Measurements from ENCODE around the gene AKAP5.

The AKAP5 gene

DNA sequence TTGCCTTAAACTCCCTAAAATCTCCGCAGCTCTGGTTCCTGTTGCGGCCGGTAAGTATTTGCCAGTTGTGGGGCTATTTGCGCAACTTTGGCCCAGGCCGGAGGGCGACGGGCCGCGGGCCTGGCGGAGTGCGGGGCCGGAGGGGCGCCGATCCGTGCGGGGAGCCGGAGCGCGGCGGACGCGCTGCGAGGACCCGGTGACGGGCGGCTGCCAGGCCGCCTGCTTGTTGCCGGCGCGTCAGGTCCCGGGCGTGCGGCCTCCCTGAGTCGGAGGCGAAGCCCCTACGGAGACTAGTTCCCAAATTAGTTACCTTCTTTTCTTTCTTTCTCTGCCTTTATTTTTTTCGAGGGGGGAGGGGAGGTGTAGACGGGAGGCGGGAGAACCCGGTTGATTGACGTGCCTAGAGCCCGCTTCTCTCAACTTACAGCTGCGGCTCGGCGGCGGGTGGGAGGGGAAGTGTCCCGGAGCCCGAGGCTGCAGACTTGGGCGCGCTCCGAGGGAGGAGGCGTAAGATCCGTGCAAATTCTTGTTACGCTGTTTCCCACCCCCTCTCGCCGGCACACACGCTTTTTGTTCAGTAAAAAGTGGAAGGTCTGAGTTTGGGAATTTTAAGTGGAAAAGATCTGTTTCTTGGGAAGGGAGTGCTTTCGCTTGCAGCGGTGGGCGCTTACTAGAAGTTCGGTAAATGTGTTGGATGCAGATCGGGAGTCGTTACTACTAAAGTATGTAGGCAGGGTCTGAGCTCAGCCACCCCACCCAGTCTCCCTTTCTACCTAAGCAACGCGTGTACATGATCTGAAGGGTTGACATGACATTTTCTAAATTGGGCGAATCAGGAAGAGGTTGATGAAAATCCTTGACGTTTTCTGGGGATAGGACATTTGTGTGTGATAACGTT is 39.8 kb downstream of the AKAP5 start:
- TF ChIP-seq ARNT (IDR thresholded peaks at IDR 0.05) (0 out of 2 replicates have a peak, but pooled peaks have one; percentile 2), FOXK2 (IDR thresholded peaks at IDR 0.05) (no peak), FOXM1 (IDR thresholded peaks at IDR 0.05; ENCODE audit: borderline replicate concordance) (0 out of 2 replicates have a peak, but pooled peaks have one; percentile 13), ZNF384 (IDR thresholded peaks at IDR 0.05) (peak; percentile 63), HDGF (IDR thresholded peaks at IDR 0.05; ENCODE audit: borderline replicate concordance) (no peak), LEF1 (IDR thresholded peaks at IDR 0.05; ENCODE audit: borderline replicate concordance) (peak; percentile 84), SP1 (IDR thresholded peaks at IDR 0.05) (no peak), ELF4 (IDR thresholded peaks at IDR 0.05) (no peak), PKNOX1 (IDR thresholded peaks at IDR 0.05) (peak; percentile 99), L3MBTL2 (conservative IDR thresholded peaks at IDR 0.05) (peak; percentile 62)
- ChIA-PET CTCF (interaction anchor here (0.6 to 0.9 kb wide), 3 partner anchors 11 to 539 kb away, joined by 3 to 4 read pairs (median 3); no protein-coding TSS in a partner anchor), POLR2A (interaction anchor here (0.6 to 2.2 kb wide), 25 partner anchors 10 to 260 kb away, joined by 3 to 8 read pairs (median 3); partner anchors contain the start of gene HSPA2)
- DNase-seq (ENCODE audit: extremely low spot score): peak; percentile 75

DNA sequence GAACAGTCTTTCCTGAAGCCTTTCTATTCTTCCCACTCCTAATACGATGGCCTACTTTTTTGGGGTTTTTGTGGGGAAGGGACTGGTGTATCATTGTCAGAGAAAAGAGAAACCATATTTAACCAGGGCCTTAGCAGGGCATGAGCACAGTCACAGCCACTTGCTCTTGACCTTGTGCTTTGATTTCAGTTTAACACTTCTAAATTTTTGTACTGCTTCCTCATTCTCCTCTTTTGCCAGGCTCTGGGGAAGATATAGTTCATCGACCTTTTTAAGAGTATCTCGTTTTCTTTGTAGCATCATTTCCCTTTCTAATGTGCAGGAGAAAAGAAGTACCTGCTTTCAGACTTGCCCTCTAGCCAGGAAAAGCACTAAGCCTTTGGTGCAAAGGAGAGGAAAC is 41.4 kb downstream of the AKAP5 start:
- no peak for TF ChIP-seq HDGF (IDR thresholded peaks at IDR 0.05; ENCODE audit: borderline replicate concordance)
- no peak for TF ChIP-seq BHLHE40 (IDR thresholded peaks at IDR 0.05; ENCODE audit: borderline replicate concordance)
- no peak for TF ChIP-seq LEF1 (IDR thresholded peaks at IDR 0.05; ENCODE audit: borderline replicate concordance)
- no peak for TF ChIP-seq PKNOX1 (IDR thresholded peaks at IDR 0.05)
- TF ChIP-seq ELF4 (IDR thresholded peaks at IDR 0.05): no peak
- no peak for TF ChIP-seq ARNT (IDR thresholded peaks at IDR 0.05)
- no peak for TF ChIP-seq FOXA1 (IDR thresholded peaks at IDR 0.05)
- no peak for TF ChIP-seq ZNF384 (IDR thresholded peaks at IDR 0.05)
- no peak for TF ChIP-seq L3MBTL2 (conservative IDR thresholded peaks at IDR 0.05)
- TF ChIP-seq CTBP1 (IDR thresholded peaks at IDR 0.05; ENCODE audit: borderline replicate concordance): no peak
- TF ChIP-seq TARDBP (IDR thresholded peaks at IDR 0.05): no peak
- TF ChIP-seq NFRKB (IDR thresholded peaks at IDR 0.05): no peak
- no peak for TF ChIP-seq SUZ12 (IDR thresholded peaks at IDR 0.05)
- no peak for TF ChIP-seq SP1 (IDR thresholded peaks at IDR 0.05)
- no peak for TF ChIP-seq FOXM1 (IDR thresholded peaks at IDR 0.05; ENCODE audit: borderline replicate concordance)
- TF ChIP-seq FOXK2 (IDR thresholded peaks at IDR 0.05): no peak
- CTCF ChIA-PET: no interaction called here
- POLR2A ChIA-PET: no interaction called here
- no peak for DNase-seq (ENCODE audit: extremely low spot score)

- ChIA-PET POLR2A (no interaction called here), CTCF (no interaction called here)
- DNase-seq (ENCODE audit: extremely low spot score): no peak
- TF ChIP-seq SP1 (IDR thresholded peaks at IDR 0.05): no peak
- no peak for TF ChIP-seq ELF4 (IDR thresholded peaks at IDR 0.05)
- no peak for TF ChIP-seq FOXK2 (IDR thresholded peaks at IDR 0.05)
- no peak for TF ChIP-seq NFRKB (IDR thresholded peaks at IDR 0.05)
- no peak for TF ChIP-seq SUZ12 (IDR thresholded peaks at IDR 0.05)
- no peak for TF ChIP-seq PKNOX1 (IDR thresholded peaks at IDR 0.05)
- no peak for TF ChIP-seq L3MBTL2 (conservative IDR thresholded peaks at IDR 0.05)
- no peak for TF ChIP-seq ARNT (IDR thresholded peaks at IDR 0.05)
- no peak for TF ChIP-seq LEF1 (IDR thresholded peaks at IDR 0.05; ENCODE audit: borderline replicate concordance)
- no peak for TF ChIP-seq ZNF384 (IDR thresholded peaks at IDR 0.05)
- TF ChIP-seq CTBP1 (IDR thresholded peaks at IDR 0.05; ENCODE audit: borderline replicate concordance): no peak
- TF ChIP-seq FOXM1 (IDR thresholded peaks at IDR 0.05; ENCODE audit: borderline replicate concordance): no peak
- no peak for TF ChIP-seq HDGF (IDR thresholded peaks at IDR 0.05; ENCODE audit: borderline replicate concordance)
- no peak for TF ChIP-seq TARDBP (IDR thresholded peaks at IDR 0.05)
Measured at GRCh38 chr14:64507376-64508156, 42.3 kb downstream of the AKAP5 start.

DNA sequence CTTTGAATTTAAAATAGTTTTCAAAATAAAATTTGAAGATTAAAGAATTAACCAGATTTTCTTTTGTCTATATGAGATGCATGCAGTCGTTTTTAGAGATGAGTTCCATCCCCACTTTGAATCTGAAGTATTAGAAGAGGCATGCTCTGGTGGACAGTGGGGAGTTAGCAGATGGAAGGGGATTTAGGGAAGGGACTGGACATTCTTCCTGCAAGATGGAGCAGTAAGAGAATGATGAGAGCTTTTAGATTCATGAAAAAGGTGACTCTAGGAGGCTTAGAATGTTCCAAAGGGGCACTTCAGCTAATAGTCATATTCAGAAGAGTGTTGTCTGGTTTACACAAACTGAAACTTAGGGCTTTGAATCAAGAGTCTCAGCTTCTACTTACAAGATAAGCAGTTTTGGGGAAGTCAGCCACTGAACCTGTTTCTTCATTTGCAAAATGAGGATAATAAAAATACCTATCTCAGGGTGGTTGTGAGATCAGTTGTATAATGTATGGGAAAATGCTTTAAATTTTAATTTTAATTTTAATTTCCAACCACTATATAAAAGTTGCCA is 43.0 kb downstream of the AKAP5 start:
- POLR2A ChIA-PET: no interaction called here
- CTCF ChIA-PET: no interaction called here
- TF ChIP-seq L3MBTL2 (conservative IDR thresholded peaks at IDR 0.05) (no peak), CTBP1 (IDR thresholded peaks at IDR 0.05; ENCODE audit: borderline replicate concordance) (no peak), FOXA1 (IDR thresholded peaks at IDR 0.05) (no peak), NFRKB (IDR thresholded peaks at IDR 0.05) (no peak), TARDBP (IDR thresholded peaks at IDR 0.05) (no peak), HDGF (IDR thresholded peaks at IDR 0.05; ENCODE audit: borderline replicate concordance) (no peak), SUZ12 (IDR thresholded peaks at IDR 0.05) (no peak), FOXK2 (IDR thresholded peaks at IDR 0.05) (no peak), LEF1 (IDR thresholded peaks at IDR 0.05; ENCODE audit: borderline replicate concordance) (no peak), SP1 (IDR thresholded peaks at IDR 0.05) (no peak), ELF4 (IDR thresholded peaks at IDR 0.05) (no peak), BHLHE40 (IDR thresholded peaks at IDR 0.05; ENCODE audit: borderline replicate concordance) (no peak), ARNT (IDR thresholded peaks at IDR 0.05) (no peak)
- DNase-seq (ENCODE audit: extremely low spot score): no peak

- POLR2A ChIA-PET: no interaction called here
- TF ChIP-seq NFRKB (IDR thresholded peaks at IDR 0.05) (no peak), ARNT (IDR thresholded peaks at IDR 0.05) (no peak), SP1 (IDR thresholded peaks at IDR 0.05) (no peak), FOXA1 (IDR thresholded peaks at IDR 0.05) (no peak), ZNF384 (IDR thresholded peaks at IDR 0.05) (no peak), ELF4 (IDR thresholded peaks at IDR 0.05) (no peak), FOXK2 (IDR thresholded peaks at IDR 0.05) (no peak), FOXM1 (IDR thresholded peaks at IDR 0.05; ENCODE audit: borderline replicate concordance) (no peak), LEF1 (IDR thresholded peaks at IDR 0.05; ENCODE audit: borderline replicate concordance) (no peak), L3MBTL2 (conservative IDR thresholded peaks at IDR 0.05) (no peak), BHLHE40 (IDR thresholded peaks at IDR 0.05; ENCODE audit: borderline replicate concordance) (no peak), CTBP1 (IDR thresholded peaks at IDR 0.05; ENCODE audit: borderline replicate concordance) (no peak), HDGF (IDR thresholded peaks at IDR 0.05; ENCODE audit: borderline replicate concordance) (no peak), TARDBP (IDR thresholded peaks at IDR 0.05) (no peak), PKNOX1 (IDR thresholded peaks at IDR 0.05) (no peak), SUZ12 (IDR thresholded peaks at IDR 0.05) (no peak)
- DNase-seq (ENCODE audit: extremely low spot score): no peak
- CTCF ChIA-PET: interaction anchor here (1.1 kb wide), 1 partner anchor 8 kb away, joined by 3 read pairs; no protein-coding TSS in a partner anchor
Measured at GRCh38 chr14:64509036-64509435, 43.7 kb downstream of the AKAP5 start.

All from HEK293T (cell line).